HCT116 (cell line): Measurements from ENCODE around the gene CCNK. TPM values are rescaled to one million over a fixed set of nuclear protein-coding genes. Genes with fewer than 3 reads are reported as not detected.

Source experiments
- ATAC-seq: fragments of 200-7000 bp; cut with Tn5 transposase; 2 replicates; pipeline ENCODE4 v1.9.1; 2020; ENCODE audit warnings: mild to moderate bottlenecking, moderate library complexity
- BruUV-seq: library from RNA; stranded (reverse); fragments of 400-500 nt; replicated peaks from 2 replicates; lab custom pipeline; 2021; lab: Mats Ljungman, UMichigan
- CTCF ChIA-PET: fragments of 300-600 bp; sonication (Branson Sonifier 250); formaldehyde crosslinking; loops from one replicate; lab custom pipeline; 2021; ENCODE audit warnings: antibody characterized with exemption; lab: Charles Lee
- POLR2A ChIA-PET: fragments of 300-600, 350-600 bp; sonication (Branson Sonifier 250); formaldehyde crosslinking; loops from one replicate; lab custom pipeline; 2021; ENCODE audit warnings: antibody characterized with exemption; lab: Charles Lee
- RAD21 ChIA-PET, 2 experiments: fragments of 300-600 bp; sonication (Branson Sonifier 250); formaldehyde crosslinking; loops; one replicate each; lab custom pipeline; 2023; ENCODE audit warnings: low total read pairs in 2 of 2; ENCODE audit not compliant: uncharacterized antibody in 2 of 2, unreplicated experiment in 2 of 2, low non-redundant PET in 1 of 2; lab: Charles Lee
- DNase-seq: peaks from one replicate; pipeline ENCODE4 v3.0.0-alpha.2; 2010; ENCODE audit warnings: low read depth, low spot score
- H2AFZ ChIP-seq: fragments of 200-600 bp; shearing (Covaris generic), sonication (generic); 2 replicates; pipeline ENCODE4 v1.6.1; 2017; ENCODE audit warnings: low read depth, mixed run types, mixed read lengths, antibody characterized with exemption, low read length; ENCODE audit not compliant: poor library complexity, severe bottlenecking
- H3K27ac ChIP-seq: 2 replicates; pipeline ENCODE4 v1.5.1; 2012; ENCODE audit warnings: low read depth, low read length
- H3K27me3 ChIP-seq: fragments of 200-600 bp; sonication (generic); 2 replicates; pipeline ENCODE4 v1.6.1; 2016; ENCODE audit warnings: mixed run types, low read length, mixed read lengths; ENCODE audit not compliant: insufficient read depth
- H3K36me3 ChIP-seq, 2 experiments: fragments of 200-500 bp in 1 of 2; fragments of 200-600 bp in 1 of 2; sonication (Bioruptor generic) in 1 of 2; sonication (generic) in 1 of 2; 2 replicates each; pipeline versions ENCODE4 v1.5.1 to v1.6.1; 2014 to 2016; ENCODE audit warnings: low read length in 2 of 2, inconsistent platforms in 1 of 2, mixed read lengths in 1 of 2, mixed run types in 1 of 2; ENCODE audit not compliant: insufficient read depth in 2 of 2, control insufficient read depth in 1 of 2
- H3K4me1 ChIP-seq, 2 experiments: fragments of 200-600 bp in 1 of 2; sonication (generic) in 1 of 2; 2 replicates each; pipeline versions ENCODE4 v1.5.1 to v1.6.1; 2012 to 2017; ENCODE audit warnings: low read length in 2 of 2, inconsistent platforms in 1 of 2, mild to moderate bottlenecking in 1 of 2, mixed read lengths in 1 of 2, mixed run types in 1 of 2, moderate library complexity in 1 of 2; ENCODE audit not compliant: insufficient read depth in 2 of 2, control insufficient read depth in 1 of 2
- H3K4me2 ChIP-seq: fragments of 200-600 bp; sonication (generic); 2 replicates; pipeline ENCODE4 v1.6.1; 2017; ENCODE audit warnings: mixed run types, low read length, mixed read lengths
- H3K4me3 ChIP-seq, 2 experiments: fragments of 200-600 bp in 1 of 2; sonication (generic) in 1 of 2; replicated peaks in 1 of 2; 2 replicates each; pipeline ENCODE4 v1.5.1; 2011 to 2016; ENCODE audit warnings: low read length in 2 of 2, control low read depth in 1 of 2, low read depth in 1 of 2, mild to moderate bottlenecking in 1 of 2, mixed read lengths in 1 of 2, mixed run types in 1 of 2
- H3K79me2 ChIP-seq: fragments of 200-600 bp; sonication (generic); 2 replicates; pipeline ENCODE4 v1.6.1; 2017; ENCODE audit warnings: mild to moderate bottlenecking, mixed run types, low read length, moderate library complexity, mixed read lengths; ENCODE audit not compliant: insufficient read depth
- H3K9ac ChIP-seq: fragments of 200-600 bp; sonication (generic); 2 replicates; pipeline ENCODE4 v1.6.1; 2016; ENCODE audit warnings: low read length, mixed read lengths
- H3K9me2 ChIP-seq: fragments of 200-600 bp; sonication (generic), shearing (Covaris generic); 2 replicates; pipeline ENCODE4 v1.6.1; 2017; ENCODE audit warnings: mixed run types, mild to moderate bottlenecking, moderate library complexity; ENCODE audit not compliant: insufficient read depth
- H3K9me3 ChIP-seq, 2 experiments: fragments of 200-500 bp in 1 of 2; fragments of 200-600 bp in 1 of 2; sonication (Bioruptor generic) in 1 of 2; sonication (generic) in 1 of 2; 2 replicates each; pipeline ENCODE4 v1.6.1; 2014 to 2017; ENCODE audit warnings: low read length in 2 of 2, mixed read lengths in 2 of 2, inconsistent platforms in 1 of 2, low read depth in 1 of 2, mild to moderate bottlenecking in 1 of 2, mixed run types in 1 of 2, moderate library complexity in 1 of 2; ENCODE audit not compliant: control insufficient read depth in 1 of 2, insufficient read depth in 1 of 2
- H4K20me1 ChIP-seq: fragments of 200-600 bp; sonication (generic), shearing (Covaris generic); 2 replicates; pipeline ENCODE4 v1.6.1; 2017; ENCODE audit warnings: mixed run types, mild to moderate bottlenecking, moderate library complexity; ENCODE audit not compliant: insufficient read depth
- CBX3 ChIP-seq: IDR thresholded peaks from 2 replicates; pipeline ENCODE4 v1.6.1; 2012; ENCODE audit warnings: low read depth
- CEBPB ChIP-seq: IDR thresholded peaks from 2 replicates; pipeline ENCODE4 v1.6.1; 2012; ENCODE audit warnings: low read depth
- EZH2 ChIP-seq: fragments of 200-600 bp; sonication (generic); IDR thresholded peaks from 2 replicates; pipeline ENCODE4 v1.6.1; 2017; ENCODE audit warnings: antibody characterized with exemption, mixed run types
- RAD21 ChIP-seq: IDR thresholded peaks from 2 replicates; pipeline ENCODE4 v1.6.1; 2012; ENCODE audit warnings: low read depth, mild to moderate bottlenecking
- SP1 ChIP-seq: IDR thresholded peaks from 2 replicates; pipeline ENCODE4 v1.6.1; 2012; ENCODE audit warnings: low read depth
- SRF ChIP-seq: IDR thresholded peaks from 2 replicates; pipeline ENCODE4 v1.6.1; 2012; ENCODE audit warnings: low read depth
- ZBTB33 ChIP-seq: IDR thresholded peaks from 2 replicates; pipeline ENCODE4 v1.6.1; 2011; ENCODE audit warnings: mild to moderate bottlenecking, low read length, moderate library complexity; ENCODE audit not compliant: insufficient replicate concordance; ENCODE audit errors: extremely low read depth
- ZNF274 ChIP-seq: fragments of 200-500 bp; sonication (Bioruptor generic); IDR thresholded peaks from 2 replicates; pipeline ENCODE4 v1.6.1; 2014; ENCODE audit warnings: mild to moderate bottlenecking, low read depth, low read length, inconsistent platforms
- intact Hi-C: fragments of 100-400 bp; cut with micrococcal nuclease; formaldehyde crosslinking; loops from 2 replicates; pipeline ENCODE4 v1.10.0; 2022
- total RNA-seq: library from RNA; stranded (reverse); gene quantifications from one replicate; pipeline ENCODE4 v1.2.1, GENCODE V29; 2021; ENCODE audit not compliant: unreplicated experiment

Gene CCNK
- total RNA-seq, 1 experiment from 2014 or later: 68.2 TPM

DNA sequence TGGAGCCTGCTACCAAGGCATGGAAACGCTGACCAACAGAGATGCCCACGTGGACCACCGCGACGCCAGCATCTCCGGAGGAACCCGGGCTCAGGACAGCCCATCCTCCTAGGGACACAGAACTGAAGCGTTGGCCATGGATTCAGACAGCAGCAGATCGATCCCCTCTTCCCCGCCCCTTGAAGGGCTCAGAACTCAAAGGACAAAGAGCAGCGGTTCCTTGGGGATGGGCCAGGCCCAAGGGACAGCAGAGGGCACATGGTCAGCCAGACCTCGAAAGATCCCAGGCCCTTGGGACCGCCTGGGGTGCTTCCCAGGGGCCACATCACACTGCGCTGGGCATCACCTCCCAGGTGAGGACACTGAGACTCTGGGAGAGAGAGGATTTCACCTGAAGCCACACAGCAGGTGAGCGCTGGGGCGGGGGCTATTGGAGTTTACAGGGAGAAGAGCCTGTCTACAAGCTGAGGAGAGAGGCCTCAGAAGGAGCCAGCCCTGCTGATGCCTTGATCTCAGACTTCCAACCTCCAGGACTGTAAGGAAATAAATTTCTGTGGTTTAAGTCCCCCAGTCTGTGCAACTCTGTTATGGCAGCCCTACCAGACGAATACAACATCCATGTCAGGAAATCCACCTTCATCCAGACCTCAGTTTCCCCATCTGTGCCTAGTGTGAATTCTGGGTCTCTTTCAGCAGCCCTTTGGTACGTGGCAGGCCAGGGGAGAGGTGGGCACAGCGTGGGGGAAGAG is 49.4 kb downstream of the CCNK start:
- H3K4me2 ChIP-seq: no peak overlapping the region
- H3K36me3 ChIP-seq: no peaks in the 10 kb centered on the region
- intact Hi-C loops: no loop called here
- no peaks in the 10 kb centered on the region; the same call in 1 of the 2 replicates for H3K79me2 ChIP-seq
- no peak overlapping the region for H3K27ac ChIP-seq
- POLR2A ChIA-PET: no interaction called here
- TF ChIP-seq EZH2 (no peak), SRF (no peak), RAD21 (no peak)
- no peaks in the 10 kb centered on the region for H4K20me1 ChIP-seq
- CTCF ChIA-PET: no interaction called here
- DNase-seq: no peak
- H3K27me3 ChIP-seq: no peaks in the 10 kb centered on the region
- no peaks in the 10 kb centered on the region for H3K9me2 ChIP-seq
- RAD21 ChIA-PET: no interaction called here
- H3K4me3 ChIP-seq: no peak overlapping the region
- no peak overlapping the region for H3K9ac ChIP-seq
- no peak for ATAC-seq
- BruUV-seq: no TSS peak
- no peaks in the 10 kb centered on the region for H3K9me3 ChIP-seq
- no peaks in the 10 kb centered on the region for H3K4me1 ChIP-seq
- no peak overlapping the region for H2AFZ ChIP-seq

- no peak overlapping the region for H3K9ac ChIP-seq
- DNase-seq: no peak
- H3K79me2 ChIP-seq: peaks cover 2% of the 10 kb centered on the region; the same call in 1 of the 2 replicates
- no peak for ATAC-seq
- H3K4me1 ChIP-seq: no peaks in the 10 kb centered on the region
- no peak overlapping the region for H3K4me3 ChIP-seq
- no TSS peak for BruUV-seq
- intact Hi-C loops: no loop called here
- no peaks in the 10 kb centered on the region for H3K27me3 ChIP-seq
- ChIA-PET RAD21 (no interaction called here), POLR2A (no interaction called here), CTCF (no interaction called here)
- no peaks in the 10 kb centered on the region for H4K20me1 ChIP-seq
- no peaks in the 10 kb centered on the region for H3K9me2 ChIP-seq
- TF ChIP-seq ZNF274 (no peak), CBX3 (no peak), CEBPB (no peak), SP1 (no peak), ZBTB33 (no peak), SRF (no peak)
- no peak overlapping the region for H3K4me2 ChIP-seq
- H2AFZ ChIP-seq: no peak overlapping the region
- no peaks in the 10 kb centered on the region for H3K9me3 ChIP-seq
- H3K27ac ChIP-seq: no peak overlapping the region
- no peaks in the 10 kb centered on the region for H3K36me3 ChIP-seq
Measured at GRCh38 chr14:99531251-99532096, 50.3 kb downstream of the CCNK start.
